Lung (tissue), 12 donors: ENCODE data around the gene DNAL1. TPM values are rescaled to one million over a fixed set of nuclear protein-coding genes. Genes with fewer than 3 reads are reported as not detected.
A peak's percentile ranks its signal among the peaks of the same experiment; 100 is the strongest.

Experiments used
- ATAC-seq: fragments of 200-7000 bp; cut with Tn5 transposase; one replicate; pipeline ENCODE4 v1.9.1; 2020; ENCODE audit warnings: moderate number of reproducible peaks; ENCODE audit not compliant: insufficient read depth, low FRiP score
- DNase-seq, 3 donors: peaks; one replicate each; pipeline ENCODE4 v3.0.0-alpha.2; 2013 to 2017
- H3K27ac ChIP-seq, 2 donors: one replicate each; pipeline ENCODE4 v1.5.1; 2013; ENCODE audit warnings: mild to moderate bottlenecking in 2 of 2, moderate library complexity in 2 of 2, control low read depth in 1 of 2, inconsistent platforms in 1 of 2, low read depth in 1 of 2, low read length in 1 of 2
- H3K27me3 ChIP-seq, 3 donors: one replicate each; pipeline ENCODE4 v1.5.1; 2013; ENCODE audit warnings: low read length in 2 of 3; ENCODE audit not compliant: control insufficient read depth in 3 of 3, insufficient read depth in 3 of 3
- H3K36me3 ChIP-seq, 4 donors: one replicate each; pipeline ENCODE4 v1.5.1; 2013; ENCODE audit warnings: low read length in 4 of 4, mild to moderate bottlenecking in 1 of 4, moderate library complexity in 1 of 4; ENCODE audit not compliant: control insufficient read depth in 4 of 4, insufficient read depth in 4 of 4
- H3K4me1 ChIP-seq, 5 donors: one replicate each; pipeline ENCODE4 v1.5.1; 2013; ENCODE audit warnings: low read length in 5 of 5, mild to moderate bottlenecking in 2 of 5, moderate library complexity in 1 of 5; ENCODE audit not compliant: control insufficient read depth in 5 of 5, insufficient read depth in 5 of 5
- H3K4me3 ChIP-seq: one replicate; pipeline ENCODE4 v1.5.1; 2013; ENCODE audit warnings: mild to moderate bottlenecking, control low read depth, moderate library complexity
- H3K9ac ChIP-seq, 2 donors: one replicate each; pipeline ENCODE4 v1.5.1; 2013; ENCODE audit warnings: low read length in 2 of 2, control low read depth in 1 of 2; ENCODE audit not compliant: insufficient read depth in 1 of 2
- H3K9me3 ChIP-seq, 4 donors: one replicate each; pipeline ENCODE4 v1.5.1; 2013; ENCODE audit warnings: low read length in 3 of 4, mild to moderate bottlenecking in 1 of 4, moderate library complexity in 1 of 4; ENCODE audit not compliant: control insufficient read depth in 4 of 4, insufficient read depth in 3 of 4
- CTCF ChIP-seq: IDR thresholded peaks from 2 replicates; pipeline ENCODE4 v1.5.1; 2012; ENCODE audit warnings: mild to moderate bottlenecking; ENCODE audit errors: control extremely low read depth, extremely low read depth
- WGBS, 2 donors: extraction: QIAGEN DNeasy Blood & Tissue Kit; methylation state at CpG; one replicate each; pipeline ENCODE4 v1.1.7; 2013; 5-methylcytosine and 5-hydroxymethylcytosine counted together
- polyA plus RNA-seq, 2 donors: library from polyadenylated mRNA; stranded (reverse); fragments of 200-250 nt; gene quantifications; one replicate each; pipeline ENCODE4 v1.2.1, GENCODE V29; 2013
- total RNA-seq, 2 donors: library from RNA; depleted of rRNA in 1 of 2; stranded (reverse); fragments of >200 nt in 1 of 2; gene quantifications; one replicate each; pipeline ENCODE4 v1.2.1, GENCODE V29; 2014 to 2021
- donor health status: control.
- donor health status: control.
- donor health status: Bipolar disorder and iron deficiency.
- donor health status: healthy.
- donor health status: DM: yes; HTN: yes; CAD: no.

Gene DNAL1
- total and polyA plus RNA-seq, 4 donors, result 5.7 to 25.5 (median 16.6) TPM

GRCh38 chr14:73732006-73732405 lies 87.2 kb downstream of the DNAL1 start:
- TF ChIP-seq CTCF, result no peak
- DNase-seq (no peak), ATAC-seq (no peak)
- Histone ChIP-seq H3K9ac (no peak overlapping the region), H3K9me3 (no peaks in the 10 kb centered on the region), H3K27ac (peak overlapping the region in 1 of 2 donors; percentile 28), H3K36me3 (peaks cover 9 to 57% (median 40%) of the 10 kb centered on the region in 4 donors), H3K4me1 (peaks cover 0 to 9% (median 2%) of the 10 kb centered on the region in 5 donors), H3K27me3 (no peaks in the 10 kb centered on the region), H3K4me3 (no peak overlapping the region)
- whole genome bisulfite sequencing, 2 donors, result 91 to 95% methylated on average over 3 of the region's 3 CpGs

- no peak for ATAC-seq
- Histone ChIP-seq H3K27ac (peak overlapping the region in 1 of 2 donors; percentile 53), H3K36me3 (peaks cover 4 to 42% (median 32%) of the 10 kb centered on the region in 4 donors), H3K27me3 (no peaks in the 10 kb centered on the region), H3K9ac (no peak overlapping the region), H3K9me3 (no peaks in the 10 kb centered on the region), H3K4me1 (peaks cover 3 to 30% (median 21%) of the 10 kb centered on the region in 5 donors), H3K4me3 (no peak overlapping the region)
- 91 to 93% methylated on average over 13 of the region's 13 CpGs for WGBS, 2 donors
- TF ChIP-seq CTCF, result no peak
- no peak for DNase-seq
Observed at GRCh38 chr14:73736842-73737241, 92.1 kb downstream of the DNAL1 start.

- Histone ChIP-seq H3K36me3 (peaks cover 4 to 39% (median 29%) of the 10 kb centered on the region in 4 donors), H3K4me1 (peaks cover 17 to 47% (median 39%) of the 10 kb centered on the region in 5 donors), H3K27ac (peak overlapping the region in 1 of 2 donors; percentile 87), H3K9me3 (no peaks in the 10 kb centered on the region), H3K27me3 (no peaks in the 10 kb centered on the region), H3K9ac (no peak overlapping the region), H3K4me3 (no peak overlapping the region)
- 96 to 97% methylated on average over 20 to 22 of the region's 22 CpGs for WGBS, 2 donors
- DNase-seq, result no peak
- no peak for ATAC-seq
- no peak for TF ChIP-seq CTCF
Observed at GRCh38 chr14:73738518-73739173, 93.9 kb downstream of the DNAL1 start.
